Measurements from ENCODE around the gene PCBD2.

GRCh38 chr5:134968055-134968454 is 63.1 kb downstream of the PCBD2 start:
- no peak for TF ChIP-seq CTCF (IDR thresholded peaks at IDR 0.05; ENCODE audit: low read length)
- no peak for TF ChIP-seq EZH2 (IDR thresholded peaks at IDR 0.05; ENCODE audit: borderline replicate concordance, low read length)
